Sigmoid colon (tissue), 4 donors: Measurements from ENCODE around the gene MUL1.

Experiments used
- EP300 ChIP-seq, 4 donors: sonication (generic); formaldehyde crosslinking; IDR thresholded peaks; one replicate each; pipeline ENCODE4 v1.6.1; 2017; ENCODE audit warnings: antibody characterized with exemption in 4 of 4
- POLR2A ChIP-seq, 2 donors: fragments of 450-650 bp; IDR thresholded peaks; one replicate each; pipeline ENCODE4 v1.6.1; 2016; ENCODE audit warnings: antibody characterized with exemption in 2 of 2, mild to moderate bottlenecking in 2 of 2, moderate library complexity in 2 of 2
- POLR2AphosphoS5 ChIP-seq, 4 donors: sonication (generic); formaldehyde crosslinking; IDR thresholded peaks; one replicate each; pipeline ENCODE4 v1.6.1; 2017; ENCODE audit warnings: antibody characterized with exemption in 4 of 4
- TF ChIP-seq, protein P1 (sequence below), 4 experiments: fragments of 450-650 bp in 3 of 4; fragments of 200-600 bp in 1 of 4; IDR thresholded peaks; one replicate each; pipeline ENCODE4 v1.5.1; 2016 to 2019; ENCODE audit warnings: antibody characterized with exemption in 4 of 4, mild to moderate bottlenecking in 3 of 4, moderate library complexity in 2 of 4

- TF ChIP-seq POLR2A (IDR thresholded peaks at IDR 0.05) (no peak), EP300 (IDR thresholded peaks at IDR 0.05) (no peak), POLR2AphosphoS5 (IDR thresholded peaks at IDR 0.05) (no peak)
- TF ChIP-seq, protein P1, sequence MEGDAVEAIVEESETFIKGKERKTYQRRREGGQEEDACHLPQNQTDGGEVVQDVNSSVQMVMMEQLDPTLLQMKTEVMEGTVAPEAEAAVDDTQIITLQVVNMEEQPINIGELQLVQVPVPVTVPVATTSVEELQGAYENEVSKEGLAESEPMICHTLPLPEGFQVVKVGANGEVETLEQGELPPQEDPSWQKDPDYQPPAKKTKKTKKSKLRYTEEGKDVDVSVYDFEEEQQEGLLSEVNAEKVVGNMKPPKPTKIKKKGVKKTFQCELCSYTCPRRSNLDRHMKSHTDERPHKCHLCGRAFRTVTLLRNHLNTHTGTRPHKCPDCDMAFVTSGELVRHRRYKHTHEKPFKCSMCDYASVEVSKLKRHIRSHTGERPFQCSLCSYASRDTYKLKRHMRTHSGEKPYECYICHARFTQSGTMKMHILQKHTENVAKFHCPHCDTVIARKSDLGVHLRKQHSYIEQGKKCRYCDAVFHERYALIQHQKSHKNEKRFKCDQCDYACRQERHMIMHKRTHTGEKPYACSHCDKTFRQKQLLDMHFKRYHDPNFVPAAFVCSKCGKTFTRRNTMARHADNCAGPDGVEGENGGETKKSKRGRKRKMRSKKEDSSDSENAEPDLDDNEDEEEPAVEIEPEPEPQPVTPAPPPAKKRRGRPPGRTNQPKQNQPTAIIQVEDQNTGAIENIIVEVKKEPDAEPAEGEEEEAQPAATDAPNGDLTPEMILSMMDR (IDR thresholded peaks at IDR 0.05), result no peak
Measured at GRCh38 chr1:20499718-20500117, 8.2 kb downstream of the MUL1 start.
